HG02759 (cell line): ENCODE data around the gene CSNK1A1.

Source experiments
- ATAC-seq: cut with Tn5 transposase; IDR thresholded peaks from one replicate; pipeline ENCODE4 v1.9.1; 2021; ENCODE audit warnings: mild to moderate bottlenecking, moderate library complexity; ENCODE audit not compliant: unreplicated experiment

The CSNK1A1 gene

DNA sequence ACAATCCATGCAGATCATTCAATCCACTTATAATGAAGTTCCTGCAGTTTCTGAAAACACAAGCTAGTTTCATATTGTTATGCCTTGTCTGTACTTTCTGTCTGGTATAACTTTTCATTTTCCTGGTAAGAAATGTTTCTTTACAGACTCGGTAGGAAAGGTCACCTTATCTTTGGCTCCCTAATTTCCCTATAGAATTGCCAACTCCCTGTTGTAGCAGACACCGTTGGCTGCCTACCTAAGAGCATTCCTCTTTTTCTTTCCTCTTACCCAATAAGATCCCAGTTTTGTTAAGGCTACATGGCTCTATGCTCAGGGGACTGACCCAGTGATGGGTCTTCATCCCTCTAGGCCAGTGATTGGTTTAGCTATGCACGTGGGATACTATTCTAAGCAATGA is 23.9 kb upstream of the CSNK1A1 start:
- ATAC-seq = no peak

GRCh38 chr5:149572576-149573231 is 21.5 kb upstream of the CSNK1A1 start:
- no peak for ATAC-seq

DNA sequence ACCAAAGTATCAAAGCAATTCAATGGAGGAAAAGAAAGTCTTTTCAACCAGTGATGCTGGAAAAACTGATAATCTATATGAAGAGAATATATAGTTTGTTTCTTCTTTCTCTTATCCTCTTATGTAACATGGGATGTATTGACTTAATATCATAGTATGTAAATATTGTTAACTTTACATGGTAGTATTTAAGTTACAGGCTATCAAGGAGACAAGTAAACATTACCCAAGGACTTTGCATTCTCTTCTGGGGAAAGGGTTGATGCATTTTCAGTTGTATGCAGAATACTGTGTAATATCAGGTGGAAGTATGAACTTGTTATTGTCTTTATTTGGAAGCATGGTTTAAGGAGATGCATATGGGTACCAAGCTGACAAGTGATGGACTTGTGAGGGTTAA is 20.9 kb upstream of the CSNK1A1 start:
- ATAC-seq = no peak

DNA sequence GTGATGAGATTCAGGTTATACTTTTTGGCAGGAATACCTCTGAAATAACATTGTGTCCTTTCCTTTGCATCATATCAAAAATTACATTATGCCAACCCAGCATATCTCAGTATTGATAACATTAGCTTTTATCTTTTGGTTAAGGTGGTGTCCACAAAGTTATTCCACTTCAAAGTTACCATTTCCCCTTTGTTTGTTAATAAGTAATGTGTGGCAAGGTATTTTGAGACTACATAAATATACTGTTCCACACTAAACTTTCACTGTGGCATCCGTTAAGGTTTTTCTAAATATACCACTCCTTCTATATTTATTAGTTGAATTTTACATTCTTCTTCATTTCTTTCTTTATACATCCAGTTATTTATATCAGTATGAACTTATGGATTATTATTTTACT is 16.0 kb upstream of the CSNK1A1 start:
- ATAC-seq = no peak

DNA sequence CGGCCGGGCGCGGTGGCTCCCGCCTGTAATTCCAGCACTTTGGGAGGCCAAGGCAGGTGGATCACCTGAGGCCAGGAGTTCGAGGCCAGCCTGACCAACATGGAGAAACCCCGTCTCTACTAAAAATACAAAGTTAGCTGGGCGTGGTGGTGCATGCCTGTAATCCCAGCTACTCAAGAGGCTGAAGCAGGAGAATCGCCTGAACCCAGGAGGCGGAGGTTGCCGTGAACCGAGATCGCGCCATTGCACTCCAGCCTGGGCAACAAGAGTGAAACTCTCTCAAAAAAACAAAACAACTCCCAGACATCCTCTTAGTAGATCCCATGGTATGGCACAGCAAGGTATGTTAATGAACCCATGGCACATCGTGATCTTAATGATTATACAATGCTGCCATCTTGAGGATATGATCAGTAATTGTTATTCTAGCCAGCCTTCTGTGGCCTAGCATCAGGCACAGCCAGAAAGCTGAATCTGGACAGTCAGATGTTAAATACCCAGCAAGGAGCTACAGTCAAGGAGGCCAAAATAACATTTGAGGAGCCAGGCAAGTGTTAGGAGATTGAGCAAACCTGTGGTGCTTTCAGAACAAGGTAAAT is 13.4 kb upstream of the CSNK1A1 start:
- ATAC-seq = peak; percentile 94

DNA sequence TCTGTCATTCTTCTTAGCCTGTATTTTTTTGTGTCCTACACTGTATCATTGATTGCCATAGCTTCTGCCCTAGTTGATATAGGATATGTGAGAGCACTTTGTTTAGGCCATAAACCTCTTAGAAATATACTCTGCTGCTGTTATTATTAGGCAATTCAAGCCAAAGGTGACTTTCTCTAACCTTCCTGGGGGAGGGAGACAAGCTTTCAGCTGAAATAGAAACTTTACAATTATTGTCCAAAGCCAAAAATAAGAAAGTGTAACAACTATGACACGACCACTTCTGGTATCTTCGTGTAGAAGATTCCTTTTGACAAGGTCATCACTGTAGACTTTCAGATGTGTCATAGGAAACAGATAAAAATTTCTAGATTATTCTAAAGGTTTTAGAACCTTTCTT is 12.2 kb upstream of the CSNK1A1 start:
- no peak for ATAC-seq

- ATAC-seq = no peak
Observed at GRCh38 chr5:149561848-149562247, 10.6 kb upstream of the CSNK1A1 start.

GRCh38 chr5:149559706-149560105 is 8.5 kb upstream of the CSNK1A1 start:
- ATAC-seq = no peak

GRCh38 chr5:149552553-149553160 is 1.4 kb upstream of the CSNK1A1 start:
- ATAC-seq = no peak

DNA sequence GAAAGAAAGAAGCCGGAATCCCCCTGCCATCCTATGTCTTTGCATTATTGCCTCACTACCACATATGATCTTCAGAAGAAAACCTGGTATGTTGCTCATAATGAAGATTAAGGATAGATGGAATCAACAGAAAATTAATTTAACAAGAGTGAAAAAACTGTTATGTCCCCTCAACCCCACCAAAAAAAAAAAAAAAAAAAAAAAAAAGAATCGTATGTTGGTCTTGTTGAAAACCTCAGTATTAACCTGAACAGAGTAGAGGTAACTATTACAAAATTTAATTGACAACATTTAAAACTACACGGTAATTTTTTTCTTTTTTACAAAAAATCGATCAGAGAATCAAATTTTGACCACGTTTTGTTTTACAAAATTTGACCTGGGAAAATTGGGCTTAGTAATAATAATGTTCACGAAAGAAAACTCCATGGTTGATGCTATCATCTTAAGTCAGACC is 827 bp upstream of the CSNK1A1 start:
- no peak for ATAC-seq

DNA sequence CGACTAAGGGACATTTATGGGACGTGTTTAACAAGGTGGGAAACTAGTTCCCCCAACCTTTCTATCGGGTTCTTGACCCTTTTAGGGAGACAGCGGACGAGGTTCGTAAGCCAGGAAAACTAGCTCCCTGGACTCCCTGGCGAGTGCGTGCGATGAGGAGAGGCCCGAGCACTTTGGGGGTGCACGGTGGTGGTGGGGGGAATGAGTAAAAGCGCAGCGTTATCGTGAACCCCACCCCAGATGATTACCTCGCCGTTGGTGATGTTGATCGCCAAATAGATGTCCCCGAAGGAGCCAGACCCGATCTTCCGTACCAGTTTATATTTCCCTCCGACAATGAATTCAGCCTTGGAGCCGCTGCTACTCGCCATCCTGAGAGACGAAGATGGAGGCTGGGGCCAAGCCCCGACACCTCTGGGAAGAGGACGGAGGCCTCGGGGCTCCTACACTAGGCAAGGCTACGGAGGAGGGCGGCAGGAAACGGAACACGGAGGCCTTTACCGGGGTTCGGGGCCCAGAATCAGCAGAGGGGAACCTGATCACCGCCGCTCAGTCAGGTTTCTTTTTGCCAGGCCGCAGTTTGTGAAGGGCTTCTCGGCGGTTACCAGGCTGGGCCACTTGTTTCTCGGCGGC is 529 bp downstream of the CSNK1A1 start:
- ATAC-seq = no peak

DNA sequence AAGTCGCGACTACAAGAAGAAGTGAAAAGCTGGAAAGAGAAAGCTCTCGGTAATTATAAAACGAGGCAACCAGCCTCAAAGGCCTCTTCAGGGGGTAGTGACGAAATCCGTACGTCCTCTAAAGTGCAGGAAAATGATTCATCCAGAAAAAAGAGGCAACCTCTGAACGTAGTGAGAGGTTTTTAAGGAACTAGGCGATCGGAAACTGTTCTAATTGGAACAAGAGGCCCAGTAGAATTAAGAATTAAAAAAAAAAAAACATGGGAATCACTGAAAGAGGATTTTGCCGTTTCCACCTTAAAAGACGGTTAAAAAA is 1.0 kb downstream of the CSNK1A1 start:
- no peak for ATAC-seq

GRCh38 chr5:149549461-149550267 is 1.6 kb downstream of the CSNK1A1 start:
- peak; percentile 22 for ATAC-seq

DNA sequence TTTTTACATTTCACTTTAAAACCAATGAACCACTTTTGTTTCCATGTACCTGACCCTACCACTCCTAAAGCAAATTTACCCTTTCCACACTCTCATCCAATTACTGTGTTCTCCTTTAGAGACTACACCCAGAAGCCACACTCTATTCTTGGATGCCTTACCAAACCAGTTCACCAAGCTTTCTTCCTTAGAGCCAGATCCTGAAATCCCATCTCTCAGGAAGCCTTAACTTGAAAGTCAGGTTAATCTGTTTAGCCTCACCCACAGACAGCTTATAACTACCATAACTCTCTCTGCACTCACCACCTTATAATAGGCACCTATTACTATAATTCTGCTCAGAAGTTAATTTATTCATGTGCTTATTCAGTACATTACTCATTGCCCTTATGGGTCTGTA is 4.3 kb downstream of the CSNK1A1 start:
- no peak for ATAC-seq

DNA sequence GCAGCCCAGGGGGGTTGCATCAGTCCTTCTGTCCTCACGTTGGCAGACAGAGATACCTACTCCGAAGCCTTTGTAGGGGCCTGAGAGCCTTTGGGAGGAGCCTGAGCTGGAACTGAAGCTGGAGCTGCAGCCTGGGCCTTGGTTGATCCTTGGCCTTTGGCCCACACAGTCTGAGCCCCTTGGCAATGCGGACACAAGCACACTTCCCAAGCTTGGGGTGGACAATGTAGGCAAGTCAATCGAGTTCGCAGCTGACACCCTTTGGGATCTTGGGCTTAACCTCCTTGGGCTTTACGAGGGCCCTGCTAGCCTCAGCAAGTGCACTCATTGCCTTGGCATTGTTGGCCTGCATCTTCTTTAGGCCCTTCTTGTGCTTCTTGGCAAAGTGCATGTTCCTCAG is 5.9 kb downstream of the CSNK1A1 start:
- ATAC-seq = no peak

- ATAC-seq = no peak
Observed at GRCh38 chr5:149544028-149544420, 7.2 kb downstream of the CSNK1A1 start.

DNA sequence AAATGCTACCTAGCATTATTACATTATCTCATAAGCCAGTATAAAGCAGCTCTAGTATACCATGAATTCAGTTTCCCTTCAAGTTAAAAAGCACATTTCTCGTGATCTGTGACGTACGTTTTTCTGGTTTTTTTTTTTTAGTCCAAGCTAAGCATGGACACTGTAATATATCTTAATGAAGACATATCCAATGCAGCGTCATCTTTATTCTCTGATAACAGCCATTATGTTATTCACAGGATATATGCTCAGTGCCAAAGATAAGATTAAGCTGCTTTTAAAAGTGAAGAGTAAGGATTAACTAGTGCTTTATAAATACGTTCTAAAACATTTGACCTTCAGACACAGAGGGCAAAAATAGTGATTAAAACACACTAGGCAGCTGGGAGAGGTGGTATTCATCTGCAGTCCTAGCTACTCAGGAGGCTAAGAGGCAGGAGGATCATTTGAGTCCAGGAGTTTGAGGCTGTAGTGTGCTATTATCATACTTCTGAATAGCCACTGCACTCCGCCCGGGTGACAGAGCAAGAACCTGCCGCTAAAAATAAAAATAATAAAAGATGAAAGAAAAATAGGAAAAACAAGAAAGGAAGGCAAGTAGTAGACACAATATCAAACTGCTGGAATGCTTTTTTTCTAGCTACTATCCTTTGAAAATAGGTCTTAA is 7.7 kb downstream of the CSNK1A1 start:
- no peak for ATAC-seq

DNA sequence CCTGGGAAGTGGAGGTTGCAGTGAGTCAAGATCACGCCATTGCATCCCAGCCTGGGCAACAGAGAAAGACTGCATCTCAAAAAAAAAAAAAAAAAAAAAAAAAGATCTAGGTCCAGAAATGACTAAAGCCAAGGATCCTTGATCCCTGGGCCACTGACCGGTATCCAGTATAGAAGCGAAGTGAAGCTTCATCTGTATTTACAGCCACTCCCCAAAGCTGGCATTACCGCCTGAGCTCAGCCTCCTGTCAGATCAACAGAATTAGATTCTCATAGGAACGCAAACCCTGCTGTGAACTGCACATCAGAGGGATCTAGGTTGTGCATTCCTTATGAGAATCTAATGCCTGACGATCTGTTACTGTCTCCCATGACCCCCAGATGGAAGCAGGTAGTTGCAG is 9.3 kb downstream of the CSNK1A1 start:
- no peak for ATAC-seq

DNA sequence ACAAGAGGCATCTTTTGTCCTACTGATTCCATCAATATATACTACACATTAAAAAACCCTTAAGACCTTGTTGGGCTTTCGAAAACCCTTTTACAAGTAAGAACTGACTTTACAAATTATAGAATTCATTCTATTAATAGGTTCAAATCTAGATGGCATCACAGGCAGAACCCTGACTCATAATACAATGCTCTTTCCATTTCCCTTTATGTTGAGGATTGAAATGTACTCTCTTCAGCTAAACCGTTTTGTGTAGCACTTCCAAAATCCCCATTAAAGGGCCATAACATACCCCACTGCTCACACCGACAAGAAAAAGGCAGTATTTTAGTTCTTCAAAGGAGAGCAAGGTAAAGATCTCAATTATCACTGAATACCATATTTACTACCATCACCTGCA is 11.2 kb downstream of the CSNK1A1 start:
- ATAC-seq = no peak

DNA sequence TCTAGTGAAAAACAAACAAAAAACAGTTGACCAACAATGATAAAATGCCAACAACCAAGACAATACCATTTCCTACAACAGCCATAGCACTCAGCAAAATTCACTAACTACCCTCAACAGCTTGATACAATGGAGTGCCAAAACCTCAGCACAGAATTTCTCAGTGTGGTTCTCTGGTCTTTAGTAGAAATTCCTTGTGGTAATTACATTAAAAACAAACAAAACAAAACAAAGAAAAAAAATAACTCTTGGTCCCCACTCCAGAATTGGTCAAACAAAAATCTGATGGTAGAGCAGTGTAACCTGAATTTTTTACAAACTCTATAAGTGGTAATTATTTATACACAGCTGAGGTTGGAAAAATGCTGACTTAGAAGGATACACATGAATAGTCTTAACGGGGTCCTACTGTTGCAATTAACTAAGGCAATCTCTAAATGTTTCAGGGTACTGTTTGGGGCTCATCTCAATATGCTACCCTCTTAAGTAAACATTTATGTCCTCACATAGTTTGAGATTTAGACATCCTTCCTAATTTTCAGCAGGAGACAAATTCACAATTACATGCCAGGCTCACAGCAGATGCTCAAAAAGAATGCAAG is 13.8 kb downstream of the CSNK1A1 start:
- ATAC-seq = no peak
